H4 (cell line): ENCODE measurements around the gene DHX32. TPM values are rescaled to one million over a fixed set of nuclear protein-coding genes. Genes with fewer than 3 reads are reported as not detected.

Experiments
- DNase-seq: peaks from one replicate; pipeline ENCODE4 v3.0.0-alpha.2; 2015; ENCODE audit warnings: low spot score
- total RNA-seq: library from RNA; depleted of rRNA; stranded (reverse); fragments of >200 nt; shearing (Covaris generic); gene quantifications from 2 replicates; pipeline ENCODE4 v1.2.3, GENCODE V29; 2014; rRNA removed

The DHX32 gene
- total RNA-seq, 1 experiment from 2014 or later = 68.3 TPM

DNA sequence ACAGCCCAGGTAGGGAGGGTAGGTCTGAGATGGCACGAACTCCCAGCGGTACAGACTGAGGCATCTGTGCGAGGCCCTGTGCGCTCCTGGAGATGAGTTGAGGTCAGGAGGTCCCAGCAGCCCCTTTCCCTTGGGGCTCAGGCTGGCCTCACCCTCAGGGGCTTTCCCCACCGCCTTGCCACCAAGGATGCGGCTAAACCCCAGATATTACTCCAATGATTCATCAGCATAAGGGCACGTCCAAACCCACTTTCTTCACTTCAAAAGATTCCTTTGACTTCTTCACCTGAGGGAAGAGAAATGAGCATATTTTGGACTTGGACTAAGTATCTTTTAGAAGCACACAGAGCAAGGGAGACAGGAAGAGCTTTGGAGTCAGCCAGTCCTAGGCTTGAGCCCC lies 78.4 kb downstream of the DHX32 start:
- DNase-seq = no peak

DNA sequence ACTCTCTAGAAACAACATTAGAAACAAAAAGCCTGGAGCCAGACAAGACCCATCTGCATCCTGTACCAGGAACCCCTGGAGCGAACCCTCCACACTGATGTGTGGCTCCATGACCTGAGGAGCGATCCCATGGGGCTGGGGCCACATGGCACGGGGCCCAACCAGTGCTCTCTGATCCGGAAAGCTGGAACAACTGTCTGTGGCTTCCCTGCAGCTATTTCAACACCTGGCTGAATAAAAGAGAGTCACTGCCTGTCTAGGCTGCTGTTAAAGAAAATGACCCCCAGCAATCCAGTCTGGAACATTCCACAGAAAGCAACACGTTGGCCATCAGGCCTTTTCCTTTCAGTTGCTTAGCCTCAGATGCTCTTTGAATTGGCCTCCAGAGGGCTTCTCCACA lies 79.0 kb downstream of the DHX32 start:
- DNase-seq = no peak

DNA sequence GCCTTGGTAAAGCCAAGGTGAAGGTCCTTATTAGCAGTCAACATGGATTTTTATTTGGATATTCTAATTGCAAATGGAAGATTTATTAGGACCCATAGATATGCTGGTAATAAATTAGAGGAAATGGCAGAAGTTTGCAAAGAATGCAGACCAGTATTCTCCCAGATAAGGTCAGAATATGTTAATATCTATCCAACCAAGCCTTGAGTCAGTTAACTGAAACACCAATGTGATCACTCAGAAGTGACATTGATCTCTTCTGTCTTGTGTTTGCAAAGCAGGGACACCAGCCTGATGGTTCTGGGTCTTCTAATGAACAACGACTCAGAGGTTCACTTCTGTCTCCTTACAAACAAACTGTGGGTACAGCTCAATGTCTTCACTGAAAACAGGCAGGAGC lies 79.5 kb downstream of the DHX32 start:
- DNase-seq = no peak

DNA sequence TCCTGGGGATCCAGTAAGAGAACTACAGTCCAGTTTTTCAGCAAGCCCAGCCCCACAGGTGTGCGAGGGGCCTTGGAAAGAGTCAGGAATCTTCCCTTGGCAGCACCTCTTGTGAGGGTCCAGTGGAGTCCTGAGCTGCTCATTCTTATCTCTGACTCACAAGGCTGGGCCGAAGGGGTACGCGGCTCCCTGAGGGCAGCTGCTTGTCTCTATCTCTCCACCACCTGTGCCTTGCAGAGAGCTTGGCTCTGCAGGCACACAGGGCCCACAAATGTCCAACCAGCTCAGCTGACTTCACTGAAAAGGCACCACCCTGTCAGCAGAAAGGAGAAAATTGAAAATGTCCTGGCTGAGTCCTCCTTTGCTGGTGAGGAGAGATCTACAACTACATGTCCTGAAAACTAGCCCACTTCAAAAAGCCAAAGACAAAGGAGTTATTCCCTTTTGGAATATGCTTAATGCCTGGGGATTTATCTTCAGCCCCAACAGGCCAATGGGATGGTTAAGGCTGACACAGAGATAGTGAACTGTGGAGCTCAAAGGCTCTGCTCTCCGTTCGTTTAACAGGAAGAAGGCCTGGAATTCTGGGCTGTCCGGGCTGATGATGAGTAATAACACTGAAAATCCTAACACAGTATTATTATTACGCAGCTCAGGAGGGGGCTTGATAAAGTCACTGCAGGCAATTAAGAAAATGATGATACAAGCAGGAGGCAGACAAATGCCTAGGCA lies 81.5 kb downstream of the DHX32 start:
- DNase-seq = no peak

DNA sequence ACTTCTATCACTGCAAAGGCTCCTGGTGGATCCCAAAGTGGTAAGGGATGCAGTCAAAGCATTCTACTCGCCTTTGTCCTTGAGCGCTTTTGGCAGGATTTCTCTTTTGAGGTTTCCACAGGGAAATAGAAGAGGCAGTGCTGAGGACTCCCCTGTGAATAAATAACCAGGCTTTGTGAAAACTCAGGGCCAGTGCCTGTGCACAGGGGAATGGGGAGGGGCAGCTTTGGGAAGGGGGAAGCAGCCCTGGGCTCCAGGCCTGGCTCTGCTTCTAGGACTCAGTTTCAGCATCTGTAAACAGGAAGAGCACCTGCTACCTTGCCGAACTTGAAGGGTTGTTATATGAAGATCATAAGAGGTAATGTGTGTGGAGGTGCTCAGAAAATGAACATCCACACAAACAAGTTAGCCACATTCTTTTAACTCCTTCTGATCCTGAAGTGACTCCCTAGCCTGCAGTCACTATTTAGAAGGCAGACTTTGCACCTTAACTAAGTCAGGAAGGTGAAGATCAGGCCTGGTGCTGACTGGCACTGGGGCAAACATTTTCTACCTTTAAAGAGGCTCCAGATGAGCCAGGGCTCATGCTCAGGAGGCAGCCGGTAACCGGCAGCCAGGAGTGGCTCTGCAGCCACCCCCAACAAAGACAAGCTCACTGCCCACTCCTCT lies 83.0 kb downstream of the DHX32 start:
- no peak for DNase-seq

DNA sequence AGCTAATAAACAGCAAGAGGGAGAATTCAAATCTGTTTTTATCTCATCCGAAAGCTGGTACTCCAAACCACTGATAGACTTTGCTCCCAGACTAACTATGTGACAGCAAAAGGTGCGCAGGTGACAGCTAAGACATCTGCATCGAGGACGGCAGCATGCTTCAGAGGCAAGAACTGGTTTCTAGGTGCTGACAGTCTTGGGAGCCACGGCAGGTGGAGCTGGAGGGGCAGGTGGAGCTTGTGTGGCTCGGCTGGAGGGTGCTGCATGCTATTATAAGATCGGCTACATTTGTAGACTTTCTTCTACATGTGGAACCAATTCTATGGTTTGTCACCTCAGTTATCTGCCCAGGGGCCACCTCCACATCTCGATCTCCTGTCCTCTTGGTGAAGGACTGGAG lies 83.7 kb downstream of the DHX32 start:
- no peak for DNase-seq

DNA sequence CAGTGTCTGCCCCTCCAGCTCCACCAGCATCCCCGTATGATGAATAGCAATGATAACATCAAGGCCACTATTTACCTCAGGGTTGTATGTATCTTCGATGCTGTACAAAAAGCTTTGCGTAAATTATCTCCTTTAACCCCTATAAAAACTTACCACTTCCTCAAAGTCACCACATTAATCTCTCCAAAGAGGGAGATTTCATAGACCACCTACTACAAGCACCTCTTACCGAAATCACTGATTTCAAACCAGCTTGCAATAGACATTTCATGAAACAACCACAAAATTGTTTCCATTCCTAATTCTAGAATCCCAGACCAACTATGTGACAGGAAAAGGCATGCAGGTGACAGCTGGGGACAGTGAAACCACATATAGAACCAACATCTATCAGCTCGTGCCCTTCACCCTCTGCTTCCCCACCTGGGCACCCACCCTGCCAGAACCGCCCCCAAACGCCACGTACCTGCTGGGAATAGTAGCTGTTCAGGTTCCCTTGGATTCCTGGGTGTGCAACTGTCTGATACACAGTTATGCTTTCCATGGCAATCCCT lies 85.4 kb downstream of the DHX32 start:
- DNase-seq = no peak

DNA sequence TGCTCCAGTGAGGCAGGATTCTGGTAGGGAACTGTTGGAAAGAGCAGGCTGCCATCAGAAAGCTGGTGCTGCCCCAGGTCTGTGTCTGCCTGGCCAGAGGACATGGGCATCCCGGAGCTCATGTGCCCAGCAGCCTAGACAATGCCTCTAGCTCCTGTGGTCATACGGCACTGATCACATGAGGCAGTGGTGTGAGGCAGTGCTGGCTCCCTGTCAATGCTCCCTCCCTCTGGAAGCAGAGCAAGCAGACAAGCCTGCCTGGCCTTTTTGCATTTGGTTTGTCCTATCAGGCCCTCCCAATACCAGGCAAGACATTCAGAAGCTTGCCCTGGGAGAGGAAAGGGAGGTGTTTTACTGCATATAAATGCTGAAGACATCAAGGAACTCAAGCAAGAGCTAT lies 86.0 kb downstream of the DHX32 start:
- DNase-seq = no peak

DNA sequence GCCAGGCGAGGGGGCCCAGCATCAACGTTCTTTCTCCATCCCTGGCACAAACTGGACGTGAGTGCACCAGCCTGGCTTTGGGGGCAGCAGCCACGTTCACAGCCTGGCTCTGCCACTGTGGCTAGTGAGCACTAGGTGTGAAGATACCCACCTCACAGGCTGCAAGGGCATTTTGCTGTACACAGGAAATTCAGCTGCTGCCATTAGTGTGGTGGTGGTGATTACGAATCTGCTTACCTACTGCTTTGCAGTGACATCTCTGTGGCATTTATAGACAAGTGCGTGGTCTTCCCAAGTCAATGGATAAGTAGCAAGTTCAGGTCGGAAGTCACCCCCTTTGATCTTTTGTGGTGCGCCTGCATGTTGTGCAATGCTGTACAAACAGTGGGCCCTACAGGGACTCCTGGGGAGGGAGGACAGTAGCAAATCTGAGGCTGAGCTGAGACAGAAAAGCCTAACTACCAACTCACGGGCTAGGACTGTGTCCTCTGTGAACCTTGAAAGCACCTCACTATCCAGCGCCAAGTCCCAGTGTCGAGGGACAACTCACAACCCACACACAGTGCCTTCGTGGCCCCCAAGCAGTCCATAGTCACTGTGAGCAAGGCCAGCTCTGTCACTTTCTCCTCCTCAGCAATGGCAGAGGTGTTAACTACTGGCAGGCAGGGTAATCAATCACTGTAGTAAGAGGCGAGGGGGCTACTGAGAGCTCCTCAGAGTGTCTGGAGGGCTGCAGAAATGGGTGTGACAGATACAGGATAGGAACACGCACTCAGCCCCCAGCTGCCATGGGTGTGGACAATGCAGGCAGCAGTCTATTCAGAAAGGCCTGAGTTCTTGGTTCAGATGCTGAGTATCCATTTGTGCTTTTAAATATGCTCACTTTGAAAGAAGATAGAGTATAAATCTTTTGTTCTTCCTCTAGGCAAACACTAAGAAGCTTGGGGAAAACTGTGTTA lies 88.5 kb downstream of the DHX32 start:
- no peak for DNase-seq

DNA sequence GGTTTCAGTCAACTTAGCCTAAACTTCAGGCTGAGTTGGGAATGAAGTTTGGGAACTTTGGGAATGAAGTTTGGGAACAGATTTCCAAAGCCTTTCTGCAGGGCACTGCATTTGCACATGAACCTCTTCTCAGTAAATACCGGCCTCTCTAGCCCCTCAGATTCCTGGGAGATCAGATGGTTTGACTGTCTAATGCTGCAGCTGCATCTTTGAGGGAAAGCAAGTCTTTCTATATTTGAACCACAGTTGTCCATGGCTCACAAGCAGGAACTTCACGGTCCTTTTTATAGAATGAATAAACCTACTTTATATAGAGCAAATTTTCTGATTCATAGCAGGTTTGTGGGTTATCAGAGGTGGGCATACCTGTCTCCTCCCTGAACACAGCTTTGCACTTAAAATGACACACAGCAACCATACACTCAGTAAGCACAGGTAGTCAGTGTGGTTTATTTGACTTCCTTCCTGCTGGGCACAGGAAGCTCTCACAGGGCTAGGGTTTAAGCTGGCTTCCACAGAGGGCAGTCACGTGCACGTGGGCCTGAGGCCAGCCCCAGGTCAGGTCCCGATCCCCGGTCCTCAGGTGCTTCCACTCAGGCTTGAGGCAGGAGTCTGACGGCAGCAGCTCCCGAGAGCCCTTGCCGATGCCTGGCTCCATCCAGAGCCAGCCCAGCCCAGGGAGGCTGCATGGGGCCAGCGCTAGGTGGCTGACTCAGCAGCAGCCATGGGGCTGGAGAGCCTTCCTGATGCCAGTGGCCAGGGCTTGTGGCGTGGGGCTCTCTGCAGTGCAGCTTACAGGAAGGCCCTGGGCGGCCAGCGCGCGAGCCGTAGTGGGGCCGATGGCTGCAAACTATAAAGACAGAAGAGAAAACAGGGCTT lies 92.7 kb downstream of the DHX32 start:
- DNase-seq = no peak

Other genes starting within 250 kb of the DHX32 start
- not detected in 2 replicates for gene TEX36, start 198.1 kb downstream of the DHX32 start, total RNA-seq
- gene EDRF1, start 161.6 kb downstream of the DHX32 start, total RNA-seq = 21.2 and 23.2 TPM in 2 replicates
- not detected in 2 replicates for gene MMP21, start 105.5 kb downstream of the DHX32 start, total RNA-seq
- 90.0 and 116 TPM in 2 replicates for gene UROS, start 58.0 kb downstream of the DHX32 start, total RNA-seq
- gene BCCIP, start 57.7 kb downstream of the DHX32 start, total RNA-seq = 85.1 and 94.4 TPM in 2 replicates
- 8.4 and 20.8 TPM in 2 replicates for gene FANK1, start 15.3 kb upstream of the DHX32 start, total RNA-seq